ENCODE results near the gene FHDC1. TPM values are rescaled to one million over a fixed set of nuclear protein-coding genes. Genes with fewer than 3 reads are reported as not detected.

Gene FHDC1
- total and polyA plus RNA-seq, 7 experiments from 2014 or later = 0.04 to 0.19 (median 0.10) TPM; not detected in 1

DNA sequence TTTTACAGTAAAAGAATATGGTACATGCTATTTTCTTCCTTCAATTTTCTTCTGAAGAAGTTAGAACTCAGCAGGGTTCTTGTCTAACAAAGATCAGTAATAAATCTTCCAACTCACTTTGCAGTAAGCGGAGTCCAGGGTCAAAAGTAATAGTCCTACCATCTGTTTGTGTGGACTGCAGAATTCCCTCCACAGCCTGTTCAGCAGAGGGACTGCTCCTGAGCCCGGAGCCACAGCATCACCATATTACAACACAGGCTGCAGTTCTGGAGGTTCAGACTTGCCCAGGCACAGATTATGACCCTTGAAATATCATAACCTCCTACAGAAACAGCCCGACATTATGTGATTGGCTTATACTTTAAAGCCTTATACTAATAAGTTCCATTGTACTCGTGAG lies 10.3 kb downstream of the FHDC1 start:
- H3K36me3 ChIP-seq (ENCODE audit: control insufficient read depth in 2 of 3, insufficient read depth in 3 of 3, low read length in 3 of 3) = no peaks in the 10 kb centered on the region
- ChIA-PET POLR2A (no interaction called here), CTCF (no interaction called here)
- no peaks in the 10 kb centered on the region for H3K4me1 Mint-ChIP-seq
- no peaks in the 10 kb centered on the region for H3K4me1 ChIP-seq (ENCODE audit: control insufficient read depth in 2 of 2, insufficient read depth in 2 of 2, low read length in 2 of 2)
- peaks cover 10 to 44% (median 13%) of the 10 kb centered on the region in 5 donors for H3K27me3 Mint-ChIP-seq
- no peak for DNase-seq
- H3K4me3 Mint-ChIP-seq = no peak overlapping the region
- no peak overlapping the region for H3K27ac Mint-ChIP-seq
- H3K9me3 Mint-ChIP-seq = peaks cover 0 to 2% (median 0%) of the 10 kb centered on the region in 11 donors
- H3K9me3 ChIP-seq (ENCODE audit: control insufficient read depth in 2 of 3, low read length in 3 of 3) = no peaks in the 10 kb centered on the region
- no peak overlapping the region for H3K4me3 ChIP-seq (ENCODE audit: low read length)
- H3K27ac ChIP-seq (ENCODE audit: low read depth, low read length) = no peak overlapping the region
- H3K27me3 ChIP-seq (ENCODE audit: control insufficient read depth in 2 of 2, insufficient read depth in 2 of 2, low read length in 2 of 2) = no peaks in the 10 kb centered on the region
- intact Hi-C loops (cut with micrococcal nuclease) = no loop called here
- ATAC-seq = no peak
- peaks cover 0 to 5% (median 0%) of the 10 kb centered on the region in 5 donors for H3K36me3 Mint-ChIP-seq

DNA sequence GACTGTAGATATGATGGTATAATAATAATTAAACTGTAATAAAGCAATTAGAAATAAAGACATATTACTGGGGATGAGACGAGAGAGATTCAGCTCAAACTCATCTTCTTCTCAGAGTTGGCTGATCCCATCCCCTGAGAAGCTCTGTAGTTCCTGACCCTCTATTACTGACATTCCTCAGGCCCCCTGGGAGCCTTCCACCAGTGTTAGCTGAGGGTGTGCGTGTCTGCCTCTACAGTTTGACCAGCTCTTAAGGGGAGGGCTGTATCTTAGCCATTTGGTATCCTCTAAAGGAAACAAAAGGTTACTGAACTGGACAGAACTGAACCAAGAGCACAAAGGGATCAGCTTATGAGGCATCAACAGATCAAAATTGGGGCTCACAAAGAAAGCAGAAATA lies 11.2 kb downstream of the FHDC1 start:
- ChIA-PET POLR2A (no interaction called here), CTCF (interaction anchor here (0.7 kb wide), 1 partner anchor 307 kb away, joined by 4 read pairs; no protein-coding TSS in a partner anchor)
- intact Hi-C loops (cut with micrococcal nuclease) = no loop called here
- Mint-ChIP-seq H3K9me3 (peaks cover 0 to 2% (median 0%) of the 10 kb centered on the region in 11 donors), H3K27ac (no peak overlapping the region), H3K27me3 (peaks cover 10 to 39% (median 13%) of the 10 kb centered on the region in 5 donors), H3K4me1 (no peaks in the 10 kb centered on the region), H3K4me3 (no peak overlapping the region), H3K36me3 (peaks cover 0 to 5% (median 0%) of the 10 kb centered on the region in 5 donors)
- Histone ChIP-seq H3K9me3 (ENCODE audit: control insufficient read depth in 2 of 3, low read length in 3 of 3) (no peaks in the 10 kb centered on the region), H3K36me3 (ENCODE audit: control insufficient read depth in 2 of 3, insufficient read depth in 3 of 3, low read length in 3 of 3) (no peaks in the 10 kb centered on the region), H3K4me1 (ENCODE audit: control insufficient read depth in 2 of 2, insufficient read depth in 2 of 2, low read length in 2 of 2) (no peaks in the 10 kb centered on the region), H3K27me3 (ENCODE audit: control insufficient read depth in 2 of 2, insufficient read depth in 2 of 2, low read length in 2 of 2) (no peaks in the 10 kb centered on the region), H3K4me3 (ENCODE audit: low read length) (no peak overlapping the region), H3K27ac (ENCODE audit: low read depth, low read length) (no peak overlapping the region)
- no peak for DNase-seq
- no peak for ATAC-seq

DNA sequence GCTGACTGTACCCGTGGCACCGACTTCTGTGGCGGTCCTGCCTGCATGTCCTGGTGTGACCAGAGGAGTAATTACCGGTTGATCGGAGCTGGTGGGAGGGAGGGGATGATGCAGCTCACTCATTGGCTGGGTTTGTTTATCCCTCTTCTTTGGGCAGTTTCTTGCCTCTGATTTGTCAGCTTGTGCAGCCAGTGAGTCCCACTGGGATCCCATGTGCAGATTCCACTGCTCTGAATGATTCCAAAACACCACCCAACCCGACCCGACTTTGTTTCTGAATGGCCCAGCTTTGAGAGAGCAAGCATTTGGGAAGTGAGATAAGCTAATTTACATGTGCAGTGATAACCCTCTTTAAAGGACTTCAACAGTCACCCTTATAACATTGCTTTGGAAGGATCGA lies 13.8 kb downstream of the FHDC1 start:
- Mint-ChIP-seq H3K36me3 (peaks cover 0 to 5% (median 0%) of the 10 kb centered on the region in 5 donors), H3K27ac (no peak overlapping the region), H3K9me3 (peaks cover 0 to 2% (median 0%) of the 10 kb centered on the region in 11 donors), H3K27me3 (peaks cover 10 to 41% (median 13%) of the 10 kb centered on the region in 5 donors), H3K4me3 (no peak overlapping the region), H3K4me1 (no peaks in the 10 kb centered on the region)
- Histone ChIP-seq H3K36me3 (ENCODE audit: control insufficient read depth in 2 of 3, insufficient read depth in 3 of 3, low read length in 3 of 3) (no peaks in the 10 kb centered on the region), H3K4me3 (ENCODE audit: low read length) (no peak overlapping the region), H3K27me3 (ENCODE audit: control insufficient read depth in 2 of 2, insufficient read depth in 2 of 2, low read length in 2 of 2) (no peaks in the 10 kb centered on the region), H3K4me1 (ENCODE audit: control insufficient read depth in 2 of 2, insufficient read depth in 2 of 2, low read length in 2 of 2) (no peaks in the 10 kb centered on the region), H3K9me3 (ENCODE audit: control insufficient read depth in 2 of 3, low read length in 3 of 3) (no peaks in the 10 kb centered on the region), H3K27ac (ENCODE audit: low read depth, low read length) (no peak overlapping the region)
- DNase-seq (no peak), ATAC-seq (no peak)
- CTCF ChIA-PET = no interaction called here
- POLR2A ChIA-PET = no interaction called here
- intact Hi-C loops (cut with micrococcal nuclease) = no loop called here

DNA sequence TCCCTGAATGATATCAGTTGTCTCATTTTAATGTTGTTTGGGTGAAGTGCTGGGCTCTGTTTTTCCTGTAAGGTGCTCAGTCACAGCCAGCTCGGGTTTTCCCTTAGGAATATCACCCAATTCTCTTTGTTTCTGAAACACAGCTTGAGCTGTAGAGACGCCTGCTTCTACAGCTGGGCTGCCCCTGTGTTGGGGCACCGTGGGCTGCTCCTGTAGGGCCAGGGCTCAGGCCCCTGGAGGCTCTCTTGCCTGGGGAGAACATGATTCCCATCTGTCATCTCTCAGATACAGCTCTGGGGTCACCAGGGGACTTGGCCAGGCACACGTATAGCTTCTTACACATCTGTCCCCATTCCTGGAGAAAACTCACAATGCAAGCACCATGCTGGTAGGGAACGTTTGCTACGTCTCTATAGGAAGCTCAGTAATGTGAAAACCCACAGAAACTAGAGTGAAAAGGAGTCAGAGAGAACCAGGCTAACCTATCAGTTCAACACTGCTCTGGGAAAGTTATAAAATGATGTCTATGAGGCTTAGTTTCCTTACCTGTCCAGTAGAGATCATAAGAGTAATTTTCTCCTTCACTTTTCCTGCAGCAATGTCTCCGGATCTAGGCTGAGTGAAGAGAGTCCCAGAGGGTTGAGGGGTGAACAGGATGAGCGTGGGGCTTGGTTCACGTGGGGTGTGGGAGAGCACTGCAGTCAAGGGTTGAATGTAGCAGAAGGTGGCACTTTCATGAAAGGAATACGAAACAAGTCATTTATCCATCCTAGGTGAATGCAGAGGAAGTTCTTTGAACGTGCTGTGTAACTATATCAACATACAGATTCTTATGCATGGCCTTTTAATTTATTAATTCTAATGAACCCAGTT lies 14.5 kb downstream of the FHDC1 start:
- H3K36me3 Mint-ChIP-seq = peaks cover 0 to 5% (median 0%) of the 10 kb centered on the region in 5 donors
- DNase-seq (no peak), ATAC-seq (no peak)
- H3K36me3 ChIP-seq (ENCODE audit: control insufficient read depth in 2 of 3, insufficient read depth in 3 of 3, low read length in 3 of 3) = no peaks in the 10 kb centered on the region
- peaks cover 10 to 40% (median 13%) of the 10 kb centered on the region in 5 donors for H3K27me3 Mint-ChIP-seq
- intact Hi-C loops (cut with micrococcal nuclease) = no loop called here
- H3K4me3 ChIP-seq (ENCODE audit: low read length) = no peak overlapping the region
- no peak overlapping the region for H3K27ac ChIP-seq (ENCODE audit: low read depth, low read length)
- H3K27ac Mint-ChIP-seq = no peak overlapping the region
- H3K4me3 Mint-ChIP-seq = no peak overlapping the region
- H3K4me1 Mint-ChIP-seq = no peaks in the 10 kb centered on the region
- CTCF ChIA-PET = interaction anchor here (0.6 to 0.8 kb wide), 2 partner anchors 92 to 135 kb away, joined by 3 read pairs; no protein-coding TSS in a partner anchor
- H3K27me3 ChIP-seq (ENCODE audit: control insufficient read depth in 2 of 2, insufficient read depth in 2 of 2, low read length in 2 of 2) = no peaks in the 10 kb centered on the region
- no peaks in the 10 kb centered on the region for H3K4me1 ChIP-seq (ENCODE audit: control insufficient read depth in 2 of 2, insufficient read depth in 2 of 2, low read length in 2 of 2)
- no peaks in the 10 kb centered on the region for H3K9me3 ChIP-seq (ENCODE audit: control insufficient read depth in 2 of 3, low read length in 3 of 3)
- POLR2A ChIA-PET = no interaction called here
- H3K9me3 Mint-ChIP-seq = peaks cover 0 to 2% (median 0%) of the 10 kb centered on the region in 11 donors

DNA sequence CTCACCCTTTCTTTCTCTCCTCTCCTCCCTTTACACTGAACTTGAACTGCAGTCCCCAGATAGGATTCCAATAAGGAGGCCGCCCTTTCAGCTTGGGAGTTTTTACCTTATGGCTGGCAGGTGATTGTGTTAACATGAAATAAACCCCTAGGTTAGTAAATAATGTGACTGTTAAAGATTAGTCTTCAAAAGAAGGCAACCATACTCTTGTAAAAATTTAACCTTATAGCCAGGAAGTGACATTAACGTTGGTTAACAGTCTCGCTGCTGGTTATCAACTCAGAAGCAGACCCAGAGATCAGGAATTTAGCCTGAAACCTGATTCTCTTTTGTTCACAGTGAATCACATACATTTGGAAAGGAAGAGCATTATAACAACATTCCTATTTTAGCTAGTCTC lies 15.2 kb downstream of the FHDC1 start:
- no peaks in the 10 kb centered on the region for H3K4me1 ChIP-seq (ENCODE audit: control insufficient read depth in 2 of 2, insufficient read depth in 2 of 2, low read length in 2 of 2)
- no peaks in the 10 kb centered on the region for H3K36me3 ChIP-seq (ENCODE audit: control insufficient read depth in 2 of 3, insufficient read depth in 3 of 3, low read length in 3 of 3)
- H3K9me3 ChIP-seq (ENCODE audit: control insufficient read depth in 2 of 3, low read length in 3 of 3) = no peaks in the 10 kb centered on the region
- no peak overlapping the region for H3K27ac ChIP-seq (ENCODE audit: low read depth, low read length)
- ChIA-PET POLR2A (no interaction called here), CTCF (interaction anchor here (0.6 to 0.8 kb wide), 2 partner anchors 91 to 135 kb away, joined by 3 read pairs; no protein-coding TSS in a partner anchor)
- no peak overlapping the region for H3K27ac Mint-ChIP-seq
- intact Hi-C loops (cut with micrococcal nuclease) = no loop called here
- no peak for ATAC-seq
- no peaks in the 10 kb centered on the region for H3K4me1 Mint-ChIP-seq
- H3K4me3 Mint-ChIP-seq = no peak overlapping the region
- peaks cover 10 to 37% (median 13%) of the 10 kb centered on the region in 5 donors for H3K27me3 Mint-ChIP-seq
- H3K4me3 ChIP-seq (ENCODE audit: low read length) = no peak overlapping the region
- peaks cover 0 to 5% (median 0%) of the 10 kb centered on the region in 5 donors for H3K36me3 Mint-ChIP-seq
- H3K9me3 Mint-ChIP-seq = peaks cover 0 to 2% (median 0%) of the 10 kb centered on the region in 11 donors
- H3K27me3 ChIP-seq (ENCODE audit: control insufficient read depth in 2 of 2, insufficient read depth in 2 of 2, low read length in 2 of 2) = no peaks in the 10 kb centered on the region
- no peak for DNase-seq

DNA sequence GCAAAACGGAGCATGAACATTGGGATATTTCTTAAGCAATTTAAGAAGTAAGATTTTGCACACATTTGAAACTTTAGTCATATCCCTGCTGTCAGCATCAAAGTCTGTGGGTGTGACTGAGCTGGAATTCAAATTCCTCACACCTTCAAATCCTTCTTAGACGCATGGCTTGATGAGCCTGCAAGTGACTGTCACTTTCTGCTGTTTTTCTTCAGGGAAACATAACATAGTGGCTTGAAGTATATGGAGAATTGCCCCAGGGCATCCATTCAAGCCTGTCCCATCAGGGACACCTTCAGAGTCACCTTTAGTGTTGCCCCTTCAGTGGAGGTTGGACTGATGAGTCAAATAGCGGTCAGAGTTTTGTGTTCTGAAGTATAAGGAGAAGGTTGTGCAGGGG lies 17.4 kb downstream of the FHDC1 start:
- Histone ChIP-seq H3K9me3 (ENCODE audit: control insufficient read depth in 2 of 3, low read length in 3 of 3) (no peaks in the 10 kb centered on the region), H3K27me3 (ENCODE audit: control insufficient read depth in 2 of 2, insufficient read depth in 2 of 2, low read length in 2 of 2) (no peaks in the 10 kb centered on the region), H3K4me1 (ENCODE audit: control insufficient read depth in 2 of 2, insufficient read depth in 2 of 2, low read length in 2 of 2) (no peaks in the 10 kb centered on the region), H3K4me3 (ENCODE audit: low read length) (no peak overlapping the region), H3K36me3 (ENCODE audit: control insufficient read depth in 2 of 3, insufficient read depth in 3 of 3, low read length in 3 of 3) (no peaks in the 10 kb centered on the region), H3K27ac (ENCODE audit: low read depth, low read length) (no peak overlapping the region)
- ChIA-PET POLR2A (no interaction called here), CTCF (no interaction called here)
- H3K4me3 Mint-ChIP-seq = no peak overlapping the region
- peaks cover 0 to 8% (median 0%) of the 10 kb centered on the region in 7 donors for H3K4me1 Mint-ChIP-seq
- ATAC-seq = no peak
- intact Hi-C loops (cut with micrococcal nuclease) = no loop called here
- H3K9me3 Mint-ChIP-seq = no peaks in the 10 kb centered on the region
- H3K36me3 Mint-ChIP-seq = no peaks in the 10 kb centered on the region
- H3K27ac Mint-ChIP-seq = no peak overlapping the region
- DNase-seq = no peak
- H3K27me3 Mint-ChIP-seq = peaks cover 0 to 32% (median 11%) of the 10 kb centered on the region in 5 donors
